ENCODE measurements around the gene DIPK1C. TPM values are rescaled to one million over a fixed set of nuclear protein-coding genes. Genes with fewer than 3 reads are reported as not detected.

Gene DIPK1C
- total and polyA plus RNA-seq, 2 donors (not counting 1 experiment from before 2014, with no cell fraction given) = not detected

- no peak overlapping the region for H2AFZ ChIP-seq (ENCODE audit: low read length)
- no peak for DNase-seq (ENCODE audit: low read depth in 2 of 2)
- H3K9me3 ChIP-seq (ENCODE audit: control insufficient read depth, insufficient read depth, low read depth, low read length) = no peaks in the 10 kb centered on the region
- H3K79me2 ChIP-seq (ENCODE audit: control insufficient read depth, insufficient read depth, low read length) = no peaks in the 10 kb centered on the region
- no peak overlapping the region for H3K4me3 ChIP-seq (replicated peaks in 1 of 4; ENCODE audit: control extremely low read depth in 1 of 4, insufficient read depth in 1 of 4, low read depth in 3 of 4, low read length in 4 of 4)
- H3K27ac ChIP-seq (ENCODE audit: insufficient read depth, low read length) = no peak overlapping the region
- no peaks in the 10 kb centered on the region for H3K36me3 ChIP-seq (ENCODE audit: control insufficient read depth, insufficient read depth, low read length)
- no peak overlapping the region for H3K4me2 ChIP-seq (ENCODE audit: extremely low read depth, insufficient read depth, low read length)
- H3K27me3 ChIP-seq (ENCODE audit: control insufficient read depth, insufficient read depth, low read length) = peaks cover 18% of the 10 kb centered on the region
- no peaks in the 10 kb centered on the region for H3K4me1 ChIP-seq (ENCODE audit: control insufficient read depth, extremely low read depth, insufficient read depth, low read length)
- TF ChIP-seq EZH2 (IDR thresholded peaks at IDR 0.05; ENCODE audit: low read length, missing control alignments) = no peak
- no peak for TF ChIP-seq CTCF (conservative IDR thresholded peaks at IDR 0.05 in 1 of 2, IDR thresholded peaks at IDR 0.05 in 1 of 2; ENCODE audit: low read depth in 1 of 2, low read length in 2 of 2)
- no peaks in the 10 kb centered on the region for H4K20me1 ChIP-seq (ENCODE audit: control insufficient read depth, extremely low read depth, insufficient read depth, low read length)
- no peak overlapping the region for H3K9ac ChIP-seq (ENCODE audit: insufficient read depth, low read length)
Observed at GRCh38 chr18:74456349-74457042, 612 bp downstream of the DIPK1C start.

- H4K20me1 ChIP-seq (ENCODE audit: control insufficient read depth, extremely low read depth, insufficient read depth, low read length) = no peaks in the 10 kb centered on the region
- H3K9me3 ChIP-seq (ENCODE audit: control insufficient read depth, insufficient read depth, low read depth, low read length) = no peaks in the 10 kb centered on the region
- H3K79me2 ChIP-seq (ENCODE audit: control insufficient read depth, insufficient read depth, low read length) = no peaks in the 10 kb centered on the region
- H2AFZ ChIP-seq (ENCODE audit: low read length) = no peak overlapping the region
- no peak for TF ChIP-seq EZH2 (IDR thresholded peaks at IDR 0.05; ENCODE audit: low read length, missing control alignments)
- no peak for TF ChIP-seq CTCF (conservative IDR thresholded peaks at IDR 0.05 in 1 of 2, IDR thresholded peaks at IDR 0.05 in 1 of 2; ENCODE audit: low read depth in 1 of 2, low read length in 2 of 2)
- H3K27ac ChIP-seq (ENCODE audit: insufficient read depth, low read length) = no peak overlapping the region
- no peaks in the 10 kb centered on the region for H3K36me3 ChIP-seq (ENCODE audit: control insufficient read depth, insufficient read depth, low read length)
- H3K4me3 ChIP-seq (replicated peaks in 1 of 4; ENCODE audit: control extremely low read depth in 1 of 4, insufficient read depth in 1 of 4, low read depth in 3 of 4, low read length in 4 of 4) = no peak overlapping the region
- H3K4me2 ChIP-seq (ENCODE audit: extremely low read depth, insufficient read depth, low read length) = no peak overlapping the region
- H3K27me3 ChIP-seq (ENCODE audit: control insufficient read depth, insufficient read depth, low read length) = peaks cover 18% of the 10 kb centered on the region
- no peak overlapping the region for H3K9ac ChIP-seq (ENCODE audit: insufficient read depth, low read length)
- no peaks in the 10 kb centered on the region for H3K4me1 ChIP-seq (ENCODE audit: control insufficient read depth, extremely low read depth, insufficient read depth, low read length)
- DNase-seq (ENCODE audit: low read depth in 2 of 2) = no peak
Observed at GRCh38 chr18:74456017-74456348, 1.1 kb downstream of the DIPK1C start.

- Histone ChIP-seq H3K36me3 (ENCODE audit: control insufficient read depth, insufficient read depth, low read length) (no peaks in the 10 kb centered on the region), H4K20me1 (ENCODE audit: control insufficient read depth, extremely low read depth, insufficient read depth, low read length) (no peaks in the 10 kb centered on the region), H2AFZ (ENCODE audit: low read length) (no peak overlapping the region), H3K27me3 (ENCODE audit: control insufficient read depth, insufficient read depth, low read length) (peaks cover 18% of the 10 kb centered on the region), H3K79me2 (ENCODE audit: control insufficient read depth, insufficient read depth, low read length) (no peaks in the 10 kb centered on the region), H3K4me3 (replicated peaks in 1 of 4; ENCODE audit: control extremely low read depth in 1 of 4, insufficient read depth in 1 of 4, low read depth in 3 of 4, low read length in 4 of 4) (no peak overlapping the region), H3K9ac (ENCODE audit: insufficient read depth, low read length) (no peak overlapping the region), H3K9me3 (ENCODE audit: control insufficient read depth, insufficient read depth, low read depth, low read length) (no peaks in the 10 kb centered on the region), H3K4me2 (ENCODE audit: extremely low read depth, insufficient read depth, low read length) (no peak overlapping the region), H3K27ac (ENCODE audit: insufficient read depth, low read length) (no peak overlapping the region), H3K4me1 (ENCODE audit: control insufficient read depth, extremely low read depth, insufficient read depth, low read length) (no peaks in the 10 kb centered on the region)
- TF ChIP-seq CTCF (conservative IDR thresholded peaks at IDR 0.05 in 1 of 2, IDR thresholded peaks at IDR 0.05 in 1 of 2; ENCODE audit: low read depth in 1 of 2, low read length in 2 of 2) (no peak), EZH2 (IDR thresholded peaks at IDR 0.05; ENCODE audit: low read length, missing control alignments) (no peak)
- DNase-seq (ENCODE audit: low read depth in 2 of 2) = no peak
Observed at GRCh38 chr18:74455386-74455785, 1.7 kb downstream of the DIPK1C start.

All from fibroblast of lung (primary cell).